ENCODE results near the gene MESP1. TPM values are rescaled to one million over a fixed set of nuclear protein-coding genes. Genes with fewer than 3 reads are reported as not detected.

The MESP1 gene
- total RNA-seq, 1 experiment from 2014 or later: 8.8 TPM

DNA sequence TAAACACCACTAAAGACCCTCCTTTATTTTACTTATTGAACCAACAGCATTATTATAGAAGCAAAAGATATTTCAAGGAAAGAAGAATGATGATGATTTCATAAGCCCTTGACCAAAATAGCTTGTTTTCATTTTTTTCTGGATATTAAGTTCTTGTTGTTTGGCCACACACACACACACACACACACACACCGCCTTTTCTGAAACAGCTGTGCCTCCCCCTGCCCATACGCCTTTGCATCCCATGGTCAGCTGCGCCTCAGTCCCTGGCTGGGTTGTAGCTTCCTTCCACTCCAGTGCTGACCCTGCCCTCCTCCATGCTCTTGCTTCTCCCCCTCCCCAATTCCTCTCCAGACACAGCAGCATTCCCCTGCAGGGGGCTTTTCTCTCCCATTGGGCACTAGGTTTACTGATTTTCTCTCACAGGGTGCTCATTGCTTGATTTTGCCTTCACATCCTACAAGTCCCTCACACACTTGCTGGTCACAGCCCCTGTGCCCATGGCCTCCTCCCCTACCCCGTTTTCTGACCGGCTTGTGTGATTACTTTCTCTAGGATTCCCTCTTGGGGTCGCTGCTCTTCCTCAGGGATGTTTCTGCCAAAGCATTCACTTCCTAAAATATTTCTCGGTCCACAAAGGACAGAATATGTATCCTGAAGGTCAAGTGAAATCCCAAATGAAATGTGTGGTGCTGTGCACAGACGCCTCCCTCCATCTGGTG lies 18.4 kb downstream of the MESP1 start:
- H2AFZ ChIP-seq (ENCODE audit: low read depth, low read length, poor library complexity, severe bottlenecking): no peak overlapping the region
- H3K9me3 ChIP-seq (ENCODE audit: control insufficient read depth in 1 of 2, insufficient read depth in 1 of 2, low read depth in 1 of 2, low read length in 2 of 2): no peaks in the 10 kb centered on the region
- intact Hi-C loops (cut with micrococcal nuclease): no loop called here
- DNase-seq (ENCODE audit: low read depth, low spot score) (no peak), ATAC-seq (no peak)
- no peak overlapping the region for H3K27ac ChIP-seq (ENCODE audit: low read depth, low read length)
- H3K27me3 ChIP-seq (ENCODE audit: insufficient read depth, low read length): no peaks in the 10 kb centered on the region
- H3K4me2 ChIP-seq (ENCODE audit: low read length): no peak overlapping the region
- TF ChIP-seq POLR2A (IDR thresholded peaks at IDR 0.05; ENCODE audit: borderline replicate concordance, extremely low read depth, insufficient read depth, insufficient read length) (no peak), EZH2 (IDR thresholded peaks at IDR 0.05) (no peak), CBX3 (IDR thresholded peaks at IDR 0.05; ENCODE audit: low read depth) (no peak), EGR1 (IDR thresholded peaks at IDR 0.05; ENCODE audit: low read depth) (no peak)
- no peaks in the 10 kb centered on the region for H3K79me2 ChIP-seq (ENCODE audit: insufficient read depth, low read length)
- no peak overlapping the region for H3K4me3 ChIP-seq (replicated peaks in 1 of 2; ENCODE audit: low read depth in 1 of 2, low read length in 2 of 2)
- no peaks in the 10 kb centered on the region for H3K4me1 ChIP-seq (ENCODE audit: control insufficient read depth in 1 of 2, insufficient read depth in 2 of 2, low read length in 2 of 2)
- H3K36me3 ChIP-seq (ENCODE audit: control insufficient read depth in 1 of 2, insufficient read depth in 2 of 2, low read length in 2 of 2): no peaks in the 10 kb centered on the region
- no TSS peak for BruUV-seq (replicated peaks)
- no peaks in the 10 kb centered on the region for H4K20me1 ChIP-seq (ENCODE audit: insufficient read depth)
- RAD21 ChIA-PET (ENCODE audit: low non-redundant PET in 1 of 2, low total read pairs in 2 of 2, uncharacterized antibody in 2 of 2, unreplicated experiment in 2 of 2): no interaction called here
- POLR2A ChIA-PET: no interaction called here
- H3K9me2 ChIP-seq (ENCODE audit: insufficient read depth): no peaks in the 10 kb centered on the region
- CTCF ChIA-PET: interaction anchor here (1.0 to 1.8 kb wide), 2 partner anchors 8 to 29 kb away, joined by 3 to 10 read pairs; no protein-coding TSS in a partner anchor
- H3K9ac ChIP-seq (ENCODE audit: low read length): no peak overlapping the region

DNA sequence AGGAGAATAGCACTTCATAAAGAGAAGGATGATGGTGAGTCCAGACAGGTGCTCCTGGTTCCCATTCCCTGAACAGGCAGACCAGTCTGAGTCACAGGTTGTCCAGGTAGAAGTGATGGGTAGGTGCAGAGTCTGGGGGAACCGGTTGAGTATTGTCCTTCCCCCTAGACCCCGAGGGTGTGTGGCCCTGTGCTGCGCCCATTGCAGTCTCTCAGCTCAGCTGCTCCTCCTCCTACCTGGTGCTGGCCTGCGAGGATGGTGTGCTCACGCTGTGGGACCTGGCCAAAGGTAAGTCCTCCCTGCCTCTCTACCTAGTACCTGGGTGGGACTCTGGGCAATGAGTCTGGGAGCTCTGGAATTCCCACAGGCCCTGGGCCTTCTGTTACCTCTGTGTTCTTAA lies 19.8 kb downstream of the MESP1 start:
- H3K27me3 ChIP-seq (ENCODE audit: insufficient read depth, low read length): no peaks in the 10 kb centered on the region
- H3K36me3 ChIP-seq (ENCODE audit: control insufficient read depth in 1 of 2, insufficient read depth in 2 of 2, low read length in 2 of 2): no peaks in the 10 kb centered on the region
- no peak overlapping the region for H3K9ac ChIP-seq (ENCODE audit: low read length)
- POLR2A ChIA-PET: no interaction called here
- no TSS peak for BruUV-seq (replicated peaks)
- CTCF ChIA-PET: interaction anchor here (1.0 to 1.8 kb wide), 2 partner anchors 9 to 30 kb away, joined by 3 to 10 read pairs; no protein-coding TSS in a partner anchor
- TF ChIP-seq TCF7L2 (IDR thresholded peaks at IDR 0.05; ENCODE audit: borderline replicate concordance, extremely low read depth, insufficient read depth, insufficient read length): no peak
- TF ChIP-seq, protein P1, sequence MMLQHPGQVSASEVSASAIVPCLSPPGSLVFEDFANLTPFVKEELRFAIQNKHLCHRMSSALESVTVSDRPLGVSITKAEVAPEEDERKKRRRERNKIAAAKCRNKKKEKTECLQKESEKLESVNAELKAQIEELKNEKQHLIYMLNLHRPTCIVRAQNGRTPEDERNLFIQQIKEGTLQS (IDR thresholded peaks at IDR 0.05): no peak
- TF ChIP-seq SRF (IDR thresholded peaks at IDR 0.05; ENCODE audit: low read depth): no peak
- TF ChIP-seq CBX3 (IDR thresholded peaks at IDR 0.05; ENCODE audit: low read depth): no peak
- TF ChIP-seq, protein P2, sequence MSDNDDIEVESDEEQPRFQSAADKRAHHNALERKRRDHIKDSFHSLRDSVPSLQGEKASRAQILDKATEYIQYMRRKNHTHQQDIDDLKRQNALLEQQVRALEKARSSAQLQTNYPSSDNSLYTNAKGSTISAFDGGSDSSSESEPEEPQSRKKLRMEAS (IDR thresholded peaks at IDR 0.05): no peak
- TF ChIP-seq ELF1 (IDR thresholded peaks at IDR 0.05; ENCODE audit: borderline replicate concordance, low read depth): no peak
- TF ChIP-seq, protein P3, sequence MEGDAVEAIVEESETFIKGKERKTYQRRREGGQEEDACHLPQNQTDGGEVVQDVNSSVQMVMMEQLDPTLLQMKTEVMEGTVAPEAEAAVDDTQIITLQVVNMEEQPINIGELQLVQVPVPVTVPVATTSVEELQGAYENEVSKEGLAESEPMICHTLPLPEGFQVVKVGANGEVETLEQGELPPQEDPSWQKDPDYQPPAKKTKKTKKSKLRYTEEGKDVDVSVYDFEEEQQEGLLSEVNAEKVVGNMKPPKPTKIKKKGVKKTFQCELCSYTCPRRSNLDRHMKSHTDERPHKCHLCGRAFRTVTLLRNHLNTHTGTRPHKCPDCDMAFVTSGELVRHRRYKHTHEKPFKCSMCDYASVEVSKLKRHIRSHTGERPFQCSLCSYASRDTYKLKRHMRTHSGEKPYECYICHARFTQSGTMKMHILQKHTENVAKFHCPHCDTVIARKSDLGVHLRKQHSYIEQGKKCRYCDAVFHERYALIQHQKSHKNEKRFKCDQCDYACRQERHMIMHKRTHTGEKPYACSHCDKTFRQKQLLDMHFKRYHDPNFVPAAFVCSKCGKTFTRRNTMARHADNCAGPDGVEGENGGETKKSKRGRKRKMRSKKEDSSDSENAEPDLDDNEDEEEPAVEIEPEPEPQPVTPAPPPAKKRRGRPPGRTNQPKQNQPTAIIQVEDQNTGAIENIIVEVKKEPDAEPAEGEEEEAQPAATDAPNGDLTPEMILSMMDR (IDR thresholded peaks at IDR 0.05 in 2 of 3, conservative IDR thresholded peaks at IDR 0.05 in 1 of 3; ENCODE audit: borderline replicate concordance in 1 of 3, insufficient read depth in 1 of 3, low read depth in 2 of 3, low read length in 2 of 3): no peak
- no peaks in the 10 kb centered on the region for H3K9me3 ChIP-seq (ENCODE audit: control insufficient read depth in 1 of 2, insufficient read depth in 1 of 2, low read depth in 1 of 2, low read length in 2 of 2)
- H3K4me3 ChIP-seq (replicated peaks in 1 of 2; ENCODE audit: low read depth in 1 of 2, low read length in 2 of 2): no peak overlapping the region
- no peak for DNase-seq (ENCODE audit: low read depth, low spot score)
- H3K79me2 ChIP-seq (ENCODE audit: insufficient read depth, low read length): no peaks in the 10 kb centered on the region
- no peaks in the 10 kb centered on the region for H3K9me2 ChIP-seq (ENCODE audit: insufficient read depth)
- RAD21 ChIA-PET (ENCODE audit: low non-redundant PET in 1 of 2, low total read pairs in 2 of 2, uncharacterized antibody in 2 of 2, unreplicated experiment in 2 of 2): no interaction called here
- no peak overlapping the region for H3K27ac ChIP-seq (ENCODE audit: low read depth, low read length)
- intact Hi-C loops (cut with micrococcal nuclease): no loop called here
- H3K4me1 ChIP-seq (ENCODE audit: control insufficient read depth in 1 of 2, insufficient read depth in 2 of 2, low read length in 2 of 2): no peaks in the 10 kb centered on the region
- H4K20me1 ChIP-seq (ENCODE audit: insufficient read depth): no peaks in the 10 kb centered on the region
- H2AFZ ChIP-seq (ENCODE audit: low read depth, low read length, poor library complexity, severe bottlenecking): no peak overlapping the region
- no peak for ATAC-seq
- no peak overlapping the region for H3K4me2 ChIP-seq (ENCODE audit: low read length)
